Kidney epithelial cell (primary cell): ENCODE data around the gene CNNM3. TPM values are rescaled to one million over a fixed set of nuclear protein-coding genes. Genes with fewer than 3 reads are reported as not detected.

Experiments
- DNase-seq: peaks from one replicate; pipeline ENCODE4 v3.0.0-alpha.2; 2010; ENCODE audit warnings: low read depth
- H3K27me3 ChIP-seq: 2 replicates; pipeline ENCODE4 v1.6.0; 2011; ENCODE audit warnings: low read length; ENCODE audit not compliant: control insufficient read depth, insufficient read depth
- H3K36me3 ChIP-seq: 2 replicates; pipeline ENCODE4 v1.5.1; 2011; ENCODE audit warnings: low read length; ENCODE audit not compliant: control insufficient read depth, insufficient read depth
- H3K4me3 ChIP-seq: 2 replicates; pipeline ENCODE4 v1.5.1; 2011; ENCODE audit warnings: low read depth, mild to moderate bottlenecking, control low read depth, low read length
- total RNA-seq: library from RNA; depleted of rRNA; stranded (reverse); fragments of >200 nt; gene quantifications from 2 replicates; pipeline ENCODE4 v1.2.3, GENCODE V29; 2015
- TF ChIP-seq, protein P1 (sequence below): IDR thresholded peaks from 2 replicates; pipeline ENCODE4 v1.5.1; 2011; ENCODE audit warnings: mild to moderate bottlenecking, moderate library complexity, low read length, control low read depth, inconsistent platforms; ENCODE audit not compliant: insufficient read depth, poor library complexity, severe bottlenecking

The CNNM3 gene
- 9.2 and 11.1 TPM in 2 replicates for total RNA-seq

- no peaks in the 10 kb centered on the region for H3K36me3 ChIP-seq
- no peaks in the 10 kb centered on the region for H3K27me3 ChIP-seq
- TF ChIP-seq, protein P1, sequence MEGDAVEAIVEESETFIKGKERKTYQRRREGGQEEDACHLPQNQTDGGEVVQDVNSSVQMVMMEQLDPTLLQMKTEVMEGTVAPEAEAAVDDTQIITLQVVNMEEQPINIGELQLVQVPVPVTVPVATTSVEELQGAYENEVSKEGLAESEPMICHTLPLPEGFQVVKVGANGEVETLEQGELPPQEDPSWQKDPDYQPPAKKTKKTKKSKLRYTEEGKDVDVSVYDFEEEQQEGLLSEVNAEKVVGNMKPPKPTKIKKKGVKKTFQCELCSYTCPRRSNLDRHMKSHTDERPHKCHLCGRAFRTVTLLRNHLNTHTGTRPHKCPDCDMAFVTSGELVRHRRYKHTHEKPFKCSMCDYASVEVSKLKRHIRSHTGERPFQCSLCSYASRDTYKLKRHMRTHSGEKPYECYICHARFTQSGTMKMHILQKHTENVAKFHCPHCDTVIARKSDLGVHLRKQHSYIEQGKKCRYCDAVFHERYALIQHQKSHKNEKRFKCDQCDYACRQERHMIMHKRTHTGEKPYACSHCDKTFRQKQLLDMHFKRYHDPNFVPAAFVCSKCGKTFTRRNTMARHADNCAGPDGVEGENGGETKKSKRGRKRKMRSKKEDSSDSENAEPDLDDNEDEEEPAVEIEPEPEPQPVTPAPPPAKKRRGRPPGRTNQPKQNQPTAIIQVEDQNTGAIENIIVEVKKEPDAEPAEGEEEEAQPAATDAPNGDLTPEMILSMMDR = peak; percentile 26
- DNase-seq = peak; percentile 49
- peak within 1 kb of the TSS; percentile 69 for H3K4me3 ChIP-seq
Measured at GRCh38 chr2:96816127-96816835, at the start of gene CNNM3. Gene CNNM3 (plus strand): TSS chr2:96816268. CDS start chr2:96816278, 10 bp downstream.

DNA sequence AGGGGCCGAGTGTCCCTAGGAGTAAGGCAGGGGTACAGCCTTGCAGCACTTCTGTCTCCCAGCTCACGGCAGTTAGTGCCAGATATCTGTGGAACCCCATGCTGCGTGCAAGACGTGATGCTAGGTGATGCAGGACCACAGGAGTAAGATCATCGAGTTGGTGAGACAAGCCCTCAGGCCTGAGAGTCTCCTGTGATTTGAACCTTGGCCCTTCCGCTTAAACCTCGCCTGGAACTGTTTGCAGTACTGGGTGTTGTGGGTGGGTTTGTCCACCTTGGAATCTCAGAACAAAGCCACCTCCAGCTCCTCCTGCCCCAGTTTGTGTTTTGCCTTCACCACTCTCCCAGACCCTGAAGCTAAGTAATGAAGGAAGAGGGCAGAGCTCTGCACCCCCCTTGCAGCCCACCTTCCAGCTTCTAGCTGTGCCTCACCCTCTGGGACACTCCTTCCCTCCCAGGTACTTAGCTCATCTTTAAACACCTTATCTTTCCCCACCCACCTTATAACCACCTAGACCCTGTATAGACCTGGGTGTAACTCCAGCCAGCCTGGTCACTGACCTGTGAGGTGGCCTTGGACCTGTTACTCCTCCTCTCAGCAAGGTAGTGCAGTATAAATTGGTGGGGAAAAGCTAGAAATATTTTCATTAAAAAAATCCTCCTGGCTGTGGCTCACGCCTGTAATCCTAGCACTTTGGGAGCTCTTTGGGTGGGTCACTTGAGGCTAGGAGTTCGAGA, 48.8 kb upstream of the CNNM3 start:
- Histone ChIP-seq H3K36me3 (no peaks in the 10 kb centered on the region), H3K4me3 (no peak overlapping the region), H3K27me3 (no peaks in the 10 kb centered on the region)
- TF ChIP-seq, protein P1 = no peak
- DNase-seq = no peak

DNA sequence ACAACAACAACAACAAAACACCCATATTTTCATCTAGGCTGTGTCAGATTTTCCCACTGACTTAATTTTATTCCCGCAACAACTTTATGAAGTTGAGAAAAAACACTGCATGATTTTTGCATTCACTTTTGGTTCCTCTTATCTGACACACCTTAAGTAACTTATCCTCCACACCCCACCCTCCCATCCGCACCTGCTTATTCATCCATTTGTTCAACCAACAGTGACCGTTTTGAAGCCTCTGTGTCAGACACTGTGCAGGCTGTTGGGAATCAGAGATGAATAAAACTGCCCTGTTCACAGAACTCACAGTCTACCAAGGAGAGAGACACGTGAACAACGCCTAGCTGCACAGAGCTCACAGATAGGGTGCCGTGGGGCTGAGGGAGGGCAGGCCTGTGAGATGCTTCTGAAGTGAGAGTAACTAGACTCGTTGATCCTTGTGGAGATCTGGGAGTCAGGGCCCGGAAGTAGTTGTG, 47.9 kb upstream of the CNNM3 start:
- peak; percentile 52 for DNase-seq

DNA sequence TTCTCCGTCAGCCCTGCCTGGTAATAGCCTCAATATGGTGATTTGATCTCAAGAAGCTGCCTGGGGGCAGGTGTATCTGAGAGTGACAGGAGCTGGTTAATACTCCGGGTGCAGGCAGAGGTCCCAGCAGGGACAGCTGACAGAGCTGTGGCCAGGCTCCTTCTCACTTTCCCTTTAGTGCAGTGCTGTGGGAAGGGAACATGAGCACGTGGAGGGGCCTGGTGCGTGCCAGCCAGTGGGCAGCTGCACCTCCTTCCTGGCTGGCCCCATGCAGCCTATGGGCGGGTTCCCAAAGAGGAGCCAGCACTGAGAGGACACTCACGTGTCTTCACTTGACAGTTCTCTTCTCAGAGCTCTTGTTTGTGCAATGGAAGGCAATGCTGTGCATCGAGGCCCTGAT, 46.3 kb upstream of the CNNM3 start:
- H3K36me3 ChIP-seq = no peaks in the 10 kb centered on the region
- no peaks in the 10 kb centered on the region for H3K27me3 ChIP-seq
- TF ChIP-seq, protein P1 = no peak
- no peak for DNase-seq
- H3K4me3 ChIP-seq = no peak overlapping the region

More for the DNA sequence above, 47.9 kb upstream of the CNNM3 start:
- Histone ChIP-seq H3K27me3 (no peaks in the 10 kb centered on the region), H3K4me3 (no peak overlapping the region), H3K36me3 (no peaks in the 10 kb centered on the region)
- TF ChIP-seq, protein P1 = no peak

DNA sequence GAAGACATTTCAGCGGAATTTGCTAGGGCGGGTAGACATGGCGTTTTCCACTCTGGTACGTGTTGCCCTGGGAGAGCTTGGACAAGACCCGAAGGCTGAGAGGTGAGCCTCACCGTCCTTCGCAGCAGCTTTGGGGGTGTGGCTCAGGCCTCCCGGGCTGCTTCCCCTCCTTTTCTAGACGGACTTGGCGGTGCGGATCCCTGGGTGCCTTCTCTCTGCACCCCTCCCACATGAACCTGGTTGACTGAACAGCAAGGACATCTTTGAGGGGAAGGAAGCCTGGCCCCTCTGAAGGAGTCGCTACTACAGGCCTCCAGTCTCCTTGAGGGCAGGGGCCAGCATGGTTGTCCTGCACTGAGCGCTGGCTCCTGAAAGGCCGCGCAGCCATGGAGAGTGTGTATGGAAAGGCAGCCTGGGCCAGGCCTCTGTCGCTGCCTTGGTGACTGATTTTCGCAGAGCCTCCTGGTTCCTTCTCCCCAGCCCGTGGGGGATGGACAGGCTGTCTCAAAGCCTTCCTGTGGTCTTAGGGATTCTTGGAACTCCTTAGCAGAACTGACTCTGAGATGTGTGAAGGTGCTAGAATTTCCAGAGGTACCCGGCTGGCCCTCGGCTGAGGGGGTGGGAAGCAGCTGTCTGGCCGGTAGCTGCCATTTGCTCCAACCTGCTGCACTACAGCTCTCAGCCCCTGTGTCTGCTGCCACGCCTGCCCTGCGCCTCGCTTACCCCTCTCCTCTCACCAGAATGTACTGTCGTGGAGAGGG, 45.4 kb upstream of the CNNM3 start:
- TF ChIP-seq, protein P1 = no peak
- no peaks in the 10 kb centered on the region for H3K27me3 ChIP-seq
- no peak overlapping the region for H3K4me3 ChIP-seq
- H3K36me3 ChIP-seq = no peaks in the 10 kb centered on the region
- DNase-seq = no peak
